Lung microvascular endothelial cell (primary cell): ENCODE measurements around the gene ZNF629. TPM values are rescaled to one million over a fixed set of nuclear protein-coding genes. Genes with fewer than 3 reads are reported as not detected.

Source experiments
- DNase-seq, 2 donors: peaks; one replicate each; pipeline versions ENCODE4 v3.0.0 to v3.0.0-alpha.2; 2010; ENCODE audit warnings: low read depth in 2 of 2
- total RNA-seq: library from RNA; depleted of rRNA; stranded (reverse); fragments of >200 nt; gene quantifications from 2 replicates; pipeline ENCODE4 v1.2.1, GENCODE V29; 2014

ZNF629 gene
- total RNA-seq, 1 donor from 2014 or later = 5.2 TPM

DNA sequence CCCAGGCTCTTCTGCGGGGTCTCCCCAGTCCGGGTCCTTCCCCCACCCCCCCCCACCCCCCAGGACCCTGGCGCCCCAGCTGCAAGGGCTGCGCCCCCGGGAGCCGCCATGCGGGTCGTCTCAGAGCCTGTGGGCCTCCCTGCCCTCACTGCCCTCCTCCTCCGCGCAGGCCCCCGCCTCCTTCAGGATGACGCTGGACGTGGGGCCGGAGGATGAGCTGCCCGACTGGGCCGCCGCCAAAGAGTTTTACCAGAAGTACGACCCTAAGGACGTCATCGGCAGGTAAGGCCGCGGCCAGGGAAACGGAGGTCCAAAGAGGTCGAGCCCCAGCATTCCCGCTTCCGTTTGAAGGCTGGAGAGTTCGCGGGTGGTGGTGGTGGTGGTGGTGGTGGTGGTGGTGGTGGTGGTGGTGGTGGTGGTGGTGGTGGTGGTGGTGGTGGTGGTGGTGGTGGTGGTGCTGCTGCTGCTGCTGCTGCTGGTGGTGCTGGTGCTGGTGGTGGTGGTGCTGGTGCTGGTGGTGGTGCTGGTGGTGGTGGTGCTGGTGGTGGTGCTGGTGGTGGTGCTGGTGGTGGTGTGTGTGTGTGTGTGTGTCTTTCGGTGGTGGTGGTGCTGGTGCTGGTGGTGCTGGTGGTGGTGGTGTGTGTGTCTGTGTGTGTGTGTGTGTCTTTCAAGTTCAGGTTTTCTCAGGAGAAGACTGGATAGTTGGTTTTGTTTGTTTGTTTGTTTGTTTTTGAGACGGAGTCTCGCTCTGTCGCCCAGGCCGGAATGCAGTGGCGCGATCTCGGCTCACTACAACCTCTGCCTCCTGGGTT lies 38.2 kb downstream of the ZNF629 start:
- peak; percentile 34 to 54 for DNase-seq

- DNase-seq = peak; percentile 99
Observed at GRCh38 chr16:30747799-30748633, 39.0 kb downstream of the ZNF629 start, which contains the start of gene PHKG2. Gene PHKG2 (plus strand): TSS chr16:30748425. CDS start chr16:30748821, 396 bp downstream.

DNA sequence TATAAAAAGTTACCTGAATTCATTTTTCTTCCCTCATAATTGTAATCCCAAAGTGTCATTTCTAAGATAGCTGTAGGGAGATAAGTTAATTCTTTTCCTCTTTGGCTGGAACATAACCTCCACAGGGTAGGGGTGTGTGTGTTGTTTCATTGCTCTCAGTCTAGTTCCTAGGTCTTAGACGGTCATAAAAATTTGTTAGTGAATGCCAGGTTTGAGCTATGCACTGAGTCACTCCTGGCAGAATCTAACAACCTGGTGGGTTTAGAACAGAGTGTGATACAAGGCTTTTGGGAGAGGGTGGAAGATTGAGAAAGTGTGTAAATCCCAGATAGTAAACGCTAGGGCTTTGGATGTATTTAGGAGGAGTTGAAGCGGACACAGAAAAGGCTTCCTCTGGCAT lies 39.7 kb downstream of the ZNF629 start:
- DNase-seq = no peak

- DNase-seq = peak in 1 of 2 donors; percentile 60
Observed at GRCh38 chr16:30746638-30747175, 40.3 kb downstream of the ZNF629 start.

DNA sequence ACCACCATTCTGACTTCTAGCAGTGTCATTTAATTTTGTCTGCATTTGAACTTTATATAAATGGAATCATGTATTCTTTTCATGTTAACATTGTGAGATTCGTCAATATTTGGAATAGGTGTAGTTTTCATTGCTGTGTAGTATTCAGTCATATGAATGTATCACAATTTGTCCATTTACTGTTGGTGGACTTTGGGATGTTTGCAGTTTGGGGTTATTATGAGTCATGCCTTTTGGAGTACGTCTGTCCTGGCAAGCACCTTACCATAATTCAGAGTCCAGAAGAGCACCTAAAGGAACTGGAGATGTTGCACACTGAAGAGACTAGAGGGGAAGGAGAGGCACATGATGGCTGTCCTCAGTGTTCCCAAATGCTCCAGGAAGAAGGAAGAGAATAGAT lies 41.9 kb downstream of the ZNF629 start:
- DNase-seq = no peak

DNA sequence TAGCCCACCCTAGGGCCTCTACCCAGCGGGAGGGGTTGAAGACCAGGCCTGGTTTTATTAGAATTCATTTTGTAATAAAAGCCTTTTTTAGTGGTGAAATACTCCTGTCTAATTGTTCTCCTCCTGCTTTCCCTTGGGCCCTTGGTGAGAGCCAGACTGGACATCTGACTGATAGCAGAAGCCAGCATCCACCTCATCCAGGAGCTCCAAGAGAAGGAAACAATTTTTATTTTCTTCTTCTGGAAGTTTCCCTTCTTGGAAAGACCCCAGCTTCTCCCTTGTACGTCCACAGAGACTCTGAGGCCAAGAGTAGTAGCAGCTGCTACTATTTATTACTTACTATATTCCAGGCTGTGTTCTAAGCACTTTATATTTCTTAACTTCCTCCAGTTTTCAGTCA lies 42.8 kb downstream of the ZNF629 start:
- no peak for DNase-seq

DNA sequence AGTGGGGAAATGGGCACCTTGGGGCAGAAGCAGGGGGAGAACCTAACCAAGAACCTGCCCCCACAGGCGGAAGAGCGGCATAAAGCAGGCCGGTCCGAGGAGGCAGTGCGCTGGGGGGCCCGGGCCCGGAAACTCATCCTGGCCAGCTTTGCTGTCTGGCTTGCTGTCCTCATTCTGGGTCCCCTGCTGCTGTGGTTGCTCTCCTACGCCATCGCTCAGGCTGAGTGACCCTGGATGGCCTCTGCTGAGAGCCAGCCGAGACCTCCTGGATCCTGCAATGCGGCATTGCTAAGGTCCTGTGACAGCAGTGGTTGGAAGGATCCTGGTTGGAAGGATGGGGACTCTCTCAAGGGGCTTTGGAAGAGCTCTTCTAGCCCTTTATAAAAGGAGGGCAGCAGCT lies 43.3 kb downstream of the ZNF629 start:
- no peak for DNase-seq

GRCh38 chr16:30741461-30741914 lies 45.5 kb downstream of the ZNF629 start:
- peak; percentile 58 to 93 for DNase-seq

GRCh38 chr16:30740364-30741251 lies 46.4 kb downstream of the ZNF629 start:
- DNase-seq = peak in 1 of 2 donors; percentile 60

DNA sequence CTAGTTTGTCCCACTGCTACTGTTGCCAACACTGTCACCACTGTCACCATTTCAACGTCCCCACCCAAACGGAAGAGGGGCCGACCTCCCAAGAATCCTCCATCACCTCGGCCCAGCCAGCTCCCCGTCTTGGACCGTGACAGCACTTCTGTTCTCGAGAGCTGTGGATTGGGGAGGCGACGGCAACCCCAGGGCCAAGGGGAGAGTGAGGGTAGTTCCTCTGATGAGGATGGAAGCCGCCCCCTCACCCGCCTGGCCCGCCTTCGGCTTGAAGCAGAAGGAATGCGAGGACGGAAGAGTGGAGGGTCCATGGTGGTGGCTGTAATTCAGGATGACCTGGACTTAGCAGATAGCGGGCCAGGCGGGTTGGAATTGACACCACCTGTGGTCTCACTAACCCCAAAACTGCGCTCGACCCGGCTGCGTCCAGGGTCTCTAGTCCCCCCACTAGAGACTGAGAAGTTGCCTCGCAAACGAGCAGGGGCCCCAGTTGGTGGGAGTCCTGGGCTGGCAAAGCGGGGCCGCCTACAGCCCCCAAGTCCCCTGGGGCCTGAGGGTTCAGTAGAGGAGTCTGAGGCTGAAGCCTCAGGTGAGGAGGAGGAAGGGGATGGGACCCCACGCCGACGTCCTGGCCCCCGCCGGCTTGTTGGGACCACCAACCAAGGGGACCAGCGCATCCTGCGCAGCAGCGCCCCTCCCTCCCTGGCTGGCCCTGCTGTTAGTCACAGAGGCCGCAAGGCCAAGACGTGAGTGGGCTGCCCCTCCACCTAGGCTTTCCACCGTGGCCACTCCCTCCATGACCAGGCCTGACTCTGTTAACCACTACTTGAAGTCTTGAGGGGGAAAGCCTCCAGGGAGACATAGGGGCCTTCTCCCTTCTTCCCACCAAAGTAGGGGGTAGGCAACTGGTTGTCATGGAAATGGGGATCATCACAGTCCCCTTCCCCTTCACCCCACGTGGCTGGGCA lies 47.7 kb downstream of the ZNF629 start:
- no peak for DNase-seq

DNA sequence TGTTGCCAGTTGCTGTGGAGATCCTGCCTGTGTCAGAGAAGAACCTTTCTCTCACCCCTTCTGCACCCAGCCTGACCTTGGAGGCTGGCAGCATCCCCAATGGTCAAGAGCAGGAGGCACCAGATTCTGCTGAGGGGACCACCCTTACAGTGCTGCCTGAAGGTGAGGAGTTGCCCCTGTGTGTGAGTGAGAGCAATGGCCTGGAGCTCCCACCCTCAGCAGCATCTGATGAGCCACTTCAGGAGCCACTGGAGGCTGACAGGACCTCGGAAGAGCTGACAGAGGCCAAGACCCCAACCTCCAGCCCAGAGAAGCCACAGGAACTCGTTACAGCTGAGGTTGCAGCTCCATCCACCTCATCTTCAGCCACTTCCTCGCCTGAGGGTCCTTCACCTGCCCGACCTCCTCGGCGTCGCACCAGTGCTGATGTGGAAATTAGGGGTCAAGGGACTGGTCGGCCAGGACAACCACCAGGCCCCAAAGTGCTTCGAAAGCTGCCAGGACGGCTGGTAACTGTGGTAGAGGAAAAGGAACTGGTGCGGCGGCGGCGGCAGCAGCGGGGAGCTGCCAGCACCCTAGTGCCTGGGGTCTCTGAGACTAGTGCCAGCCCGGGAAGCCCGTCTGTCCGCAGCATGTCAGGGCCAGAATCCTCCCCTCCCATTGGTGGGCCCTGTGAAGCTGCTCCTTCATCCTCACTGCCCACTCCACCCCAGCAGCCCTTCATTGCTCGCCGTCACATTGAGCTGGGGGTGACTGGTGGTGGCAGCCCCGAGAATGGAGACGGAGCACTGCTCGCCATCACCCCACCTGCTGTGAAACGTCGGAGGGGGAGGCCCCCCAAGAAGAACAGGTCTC lies 49.0 kb downstream of the ZNF629 start:
- DNase-seq = no peak

GRCh38 chr16:30736995-30737793 lies 49.8 kb downstream of the ZNF629 start:
- no peak for DNase-seq

GRCh38 chr16:30731411-30731810 lies 55.6 kb downstream of the ZNF629 start:
- DNase-seq = no peak

DNA sequence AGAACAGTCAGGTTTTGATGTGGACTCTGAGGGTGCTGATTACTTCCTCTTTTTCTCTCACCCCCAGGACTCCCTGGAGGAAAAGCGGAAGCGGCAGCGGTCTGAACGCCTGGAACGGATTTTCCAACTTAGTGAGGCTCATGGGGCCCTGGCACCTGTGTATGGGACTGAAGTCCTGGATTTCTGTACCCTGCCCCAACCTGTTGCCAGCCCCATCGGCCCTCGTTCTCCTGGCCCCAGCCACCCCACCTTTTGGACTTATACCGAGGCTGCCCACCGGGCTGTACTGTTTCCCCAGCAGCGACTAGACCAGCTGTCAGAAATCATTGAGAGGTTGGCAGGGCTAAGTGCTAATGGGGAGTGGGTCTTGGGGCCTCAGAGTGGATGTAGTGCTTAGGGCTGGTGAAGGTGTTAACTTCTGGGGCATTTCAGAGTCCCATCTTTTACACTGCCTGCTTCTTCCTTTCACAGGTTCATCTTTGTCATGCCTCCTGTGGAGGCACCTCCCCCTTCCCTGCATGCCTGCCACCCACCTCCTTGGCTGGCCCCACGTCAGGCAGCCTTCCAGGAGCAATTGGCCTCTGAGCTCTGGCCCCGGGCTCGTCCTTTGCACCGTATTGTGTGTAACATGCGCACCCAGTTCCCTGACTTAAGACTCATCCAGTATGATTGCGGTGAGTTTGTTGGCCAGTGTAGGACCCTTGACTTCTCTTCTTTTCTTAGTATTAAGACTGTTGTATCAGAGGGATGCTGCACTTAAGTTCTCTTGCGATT lies 57.9 kb downstream of the ZNF629 start:
- no peak for DNase-seq
